Measurements from ENCODE around the gene PRRC2C.

Gene PRRC2C

GRCh38 chr1:171616586-171616985, 131.3 kb downstream of the PRRC2C start:
- TF ChIP-seq, protein P1, sequence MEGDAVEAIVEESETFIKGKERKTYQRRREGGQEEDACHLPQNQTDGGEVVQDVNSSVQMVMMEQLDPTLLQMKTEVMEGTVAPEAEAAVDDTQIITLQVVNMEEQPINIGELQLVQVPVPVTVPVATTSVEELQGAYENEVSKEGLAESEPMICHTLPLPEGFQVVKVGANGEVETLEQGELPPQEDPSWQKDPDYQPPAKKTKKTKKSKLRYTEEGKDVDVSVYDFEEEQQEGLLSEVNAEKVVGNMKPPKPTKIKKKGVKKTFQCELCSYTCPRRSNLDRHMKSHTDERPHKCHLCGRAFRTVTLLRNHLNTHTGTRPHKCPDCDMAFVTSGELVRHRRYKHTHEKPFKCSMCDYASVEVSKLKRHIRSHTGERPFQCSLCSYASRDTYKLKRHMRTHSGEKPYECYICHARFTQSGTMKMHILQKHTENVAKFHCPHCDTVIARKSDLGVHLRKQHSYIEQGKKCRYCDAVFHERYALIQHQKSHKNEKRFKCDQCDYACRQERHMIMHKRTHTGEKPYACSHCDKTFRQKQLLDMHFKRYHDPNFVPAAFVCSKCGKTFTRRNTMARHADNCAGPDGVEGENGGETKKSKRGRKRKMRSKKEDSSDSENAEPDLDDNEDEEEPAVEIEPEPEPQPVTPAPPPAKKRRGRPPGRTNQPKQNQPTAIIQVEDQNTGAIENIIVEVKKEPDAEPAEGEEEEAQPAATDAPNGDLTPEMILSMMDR (conservative IDR thresholded peaks at IDR 0.05), result no peak
- no peak for TF ChIP-seq ZFX (IDR thresholded peaks at IDR 0.05)
- H3K27ac ChIP-seq, result no peak overlapping the region

DNA sequence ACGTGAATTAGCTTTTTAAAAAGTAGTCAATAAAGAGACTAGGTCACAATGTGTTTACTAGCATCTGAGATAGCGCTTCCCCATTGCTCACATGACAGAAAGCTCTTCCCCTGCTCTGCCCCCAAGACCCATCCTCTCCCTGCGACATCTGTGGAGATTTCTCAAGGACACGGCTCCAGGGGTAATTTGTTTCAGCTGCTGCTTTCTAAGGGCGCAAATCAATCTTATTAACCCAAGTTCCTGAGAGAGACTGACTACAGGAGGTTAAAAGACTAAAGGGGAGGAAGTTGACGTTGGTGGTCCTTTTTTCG, 136.8 kb downstream of the PRRC2C start, which contains the start of gene MYOCOS:
Gene MYOCOS (plus strand): TSS at position 92 of the 311 bp plus-strand sequence. CDS start 1,641 bp downstream, outside the sequence.
- no peak for TF ChIP-seq ZFX (IDR thresholded peaks at IDR 0.05)
- TF ChIP-seq, protein P1 (conservative IDR thresholded peaks at IDR 0.05), result no peak
- H3K27ac ChIP-seq, result no peak within 1 kb of the TSS

GRCh38 chr1:171623651-171624331, 138.5 kb downstream of the PRRC2C start:
- no peak overlapping the region for H3K27ac ChIP-seq
- no peak for TF ChIP-seq ZFX (IDR thresholded peaks at IDR 0.05)
- TF ChIP-seq, protein P1 (conservative IDR thresholded peaks at IDR 0.05), result no peak

- H3K27ac ChIP-seq, result no peak overlapping the region
- TF ChIP-seq, protein P1 (conservative IDR thresholded peaks at IDR 0.05), result no peak
- no peak for TF ChIP-seq ZFX (IDR thresholded peaks at IDR 0.05)
Measured at GRCh38 chr1:171625225-171625624, 139.9 kb downstream of the PRRC2C start.

DNA sequence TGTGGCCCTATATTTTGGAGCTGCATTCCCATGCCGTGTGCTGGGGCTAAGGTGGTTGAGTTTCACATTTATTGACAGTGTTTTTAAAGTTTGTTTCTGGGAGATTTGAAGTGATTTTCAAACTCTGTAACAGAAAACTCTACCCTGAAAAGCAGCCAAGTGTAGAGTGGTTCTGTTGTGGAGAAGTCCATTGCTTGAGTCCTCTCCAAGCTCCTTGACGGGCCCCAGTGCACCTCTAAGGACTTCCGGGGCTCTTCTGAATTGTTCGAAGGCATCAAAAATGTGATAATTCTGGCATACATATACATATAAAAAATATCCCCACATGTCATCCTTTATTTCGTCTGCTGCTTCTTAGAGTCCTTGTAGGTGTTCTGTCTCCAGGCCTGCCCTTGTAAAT, 141.7 kb downstream of the PRRC2C start:
- H3K27ac ChIP-seq, result no peak overlapping the region
- TF ChIP-seq, protein P1 (conservative IDR thresholded peaks at IDR 0.05), result no peak
- no peak for TF ChIP-seq ZFX (IDR thresholded peaks at IDR 0.05)

DNA sequence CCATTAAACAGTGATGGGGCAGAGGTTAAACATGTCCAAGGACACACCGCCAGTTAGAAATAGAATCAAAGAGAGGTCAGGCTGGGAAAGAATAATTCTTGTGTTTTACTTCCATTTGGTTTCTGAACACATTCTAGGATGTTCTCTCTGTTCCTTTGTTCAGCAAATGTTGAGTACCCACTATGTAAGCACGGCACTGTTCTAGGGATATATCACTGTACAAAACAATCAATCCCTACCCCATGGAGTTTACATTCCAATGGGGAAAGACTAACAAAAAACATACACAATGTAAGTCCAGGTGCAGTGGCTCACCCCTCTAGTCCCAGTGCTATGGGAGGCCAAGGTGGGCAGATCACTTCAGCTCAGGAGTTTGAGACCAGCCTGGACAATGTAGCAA, 142.9 kb downstream of the PRRC2C start:
- no peak for TF ChIP-seq ZFX (IDR thresholded peaks at IDR 0.05)
- TF ChIP-seq, protein P1 (conservative IDR thresholded peaks at IDR 0.05), result no peak
- no peak overlapping the region for H3K27ac ChIP-seq

DNA sequence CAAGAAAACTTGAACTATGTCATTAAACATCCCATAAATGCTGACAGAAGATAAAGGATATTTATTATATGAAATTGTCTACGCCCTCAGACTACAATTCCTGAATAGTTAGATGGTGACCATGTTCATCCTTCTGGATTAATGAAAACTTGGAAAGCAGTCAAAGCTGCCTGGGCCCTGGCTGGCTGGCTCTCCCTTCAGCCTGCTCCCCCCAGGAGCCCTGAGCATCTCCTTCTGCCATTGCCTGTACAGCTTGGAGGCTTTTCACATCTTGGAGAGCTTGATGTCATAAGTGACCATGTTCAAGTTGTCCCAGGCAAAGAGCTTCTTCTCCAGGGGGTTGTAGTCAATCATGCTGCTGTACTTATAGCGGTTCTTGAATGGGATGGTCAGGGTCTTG, 150.3 kb downstream of the PRRC2C start:
- TF ChIP-seq, protein P1 (conservative IDR thresholded peaks at IDR 0.05), result no peak

More for the DNA sequence above, 150.3 kb downstream of the PRRC2C start:
- no peak overlapping the region for H3K27ac ChIP-seq

Data from C4-2B (cell line).